Measurements from ENCODE around the gene TMEM119.
"Not testable (repeated sequence)": the region's sequence is repeated elsewhere in the genome, so short reads cannot be mapped to it uniquely, and the experiment has no call there.

Gene TMEM119

DNA sequence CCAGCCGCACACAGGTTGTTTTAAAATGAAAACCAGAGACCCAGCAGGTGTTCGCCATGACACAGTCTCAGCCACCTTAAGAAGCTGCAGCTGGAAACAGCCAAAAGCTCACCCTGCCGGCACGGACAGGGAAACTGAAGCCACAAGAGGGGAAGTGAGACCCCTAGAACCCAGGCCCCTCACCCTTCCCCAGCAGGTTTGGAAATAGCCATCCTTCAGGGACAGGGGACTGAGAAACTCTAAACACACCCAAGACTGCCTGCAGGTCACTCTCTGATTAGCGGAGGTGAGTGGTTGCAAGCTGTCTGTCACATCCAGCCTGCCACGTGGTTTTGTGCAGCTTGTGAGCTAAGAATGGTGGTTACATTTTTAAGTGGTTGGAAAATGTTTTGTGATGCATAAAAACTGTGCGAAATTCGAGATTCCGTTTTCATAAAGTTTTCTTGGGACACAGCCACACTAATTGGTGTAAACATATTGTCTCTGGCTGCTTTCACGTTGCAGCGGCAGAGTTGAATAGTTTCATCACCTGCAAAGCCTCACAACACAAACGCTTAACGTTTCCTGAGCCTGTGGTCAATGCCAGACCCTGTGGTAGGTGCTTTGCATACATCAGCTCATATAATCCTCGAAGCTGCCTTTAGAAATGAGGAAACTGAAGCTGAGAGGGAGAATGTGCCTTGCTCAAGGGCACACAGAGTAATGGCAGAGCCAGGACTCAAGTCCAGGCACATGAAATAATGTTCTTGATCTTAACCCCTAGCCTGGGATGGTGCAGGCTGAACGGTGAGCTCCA, 37.5 kb upstream of the TMEM119 start:
- DNase-seq (ENCODE audit: extremely low read depth in 1 of 2, low read depth in 1 of 2) = no peak

DNA sequence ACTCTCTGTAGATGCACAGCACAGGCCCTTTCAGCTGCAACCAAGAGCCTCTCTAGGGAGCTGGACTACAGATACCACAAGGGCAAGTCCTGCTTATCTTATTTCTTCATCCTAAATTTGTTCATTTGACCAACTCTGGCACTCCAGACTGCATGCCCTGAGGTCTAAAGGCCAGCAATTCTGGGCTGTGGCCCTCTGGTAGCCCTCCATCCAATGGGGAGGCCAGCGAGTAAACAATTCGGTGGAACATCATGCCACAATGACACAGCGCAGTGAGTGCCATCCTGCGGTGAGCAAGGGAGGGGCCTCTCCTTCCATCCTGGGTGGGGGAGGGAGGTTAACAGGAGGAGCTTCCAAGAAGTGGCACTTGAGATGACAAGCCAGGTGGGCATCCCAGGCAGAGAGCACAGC, 36.5 kb upstream of the TMEM119 start:
- no peak for DNase-seq (ENCODE audit: extremely low read depth in 1 of 2, low read depth in 1 of 2)

- peak; percentile 64 to 77 for DNase-seq (ENCODE audit: extremely low read depth in 1 of 2, low read depth in 1 of 2)
Observed at GRCh38 chr12:108633534-108634248, 35.8 kb upstream of the TMEM119 start, which contains the start of gene SELPLG. Gene SELPLG, minus strand, starts transcription at chr12:108633894. Its CDS starts 9,587 bp downstream, at chr12:108624307.

DNA sequence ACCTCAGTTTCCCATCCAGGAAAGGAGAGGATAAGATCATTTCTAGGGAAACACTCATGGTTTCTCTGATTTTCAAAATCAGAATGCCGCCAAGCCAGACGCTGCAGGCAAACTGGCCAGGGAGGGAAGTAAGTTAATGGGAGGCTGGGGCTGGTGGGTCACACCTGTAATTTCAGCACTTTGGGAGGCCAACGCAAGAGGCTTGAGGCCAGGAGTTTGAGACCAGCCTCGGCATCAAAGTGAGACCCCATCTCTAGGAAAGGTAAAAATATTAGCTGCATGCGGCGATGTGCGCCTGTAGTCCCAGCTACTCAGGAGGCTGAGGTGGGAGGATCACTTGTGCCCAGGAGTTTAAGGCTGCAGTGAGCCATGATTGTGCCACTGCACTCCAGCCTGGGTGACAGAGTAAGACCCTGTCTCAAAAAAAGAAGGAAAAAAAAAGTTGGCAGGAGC, 35.2 kb upstream of the TMEM119 start:
- DNase-seq (ENCODE audit: extremely low read depth in 1 of 2, low read depth in 1 of 2) = no peak

GRCh38 chr12:108631261-108631660, 33.4 kb upstream of the TMEM119 start:
- not testable (repeated sequence) for DNase-seq (ENCODE audit: extremely low read depth in 1 of 2, low read depth in 1 of 2)

DNA sequence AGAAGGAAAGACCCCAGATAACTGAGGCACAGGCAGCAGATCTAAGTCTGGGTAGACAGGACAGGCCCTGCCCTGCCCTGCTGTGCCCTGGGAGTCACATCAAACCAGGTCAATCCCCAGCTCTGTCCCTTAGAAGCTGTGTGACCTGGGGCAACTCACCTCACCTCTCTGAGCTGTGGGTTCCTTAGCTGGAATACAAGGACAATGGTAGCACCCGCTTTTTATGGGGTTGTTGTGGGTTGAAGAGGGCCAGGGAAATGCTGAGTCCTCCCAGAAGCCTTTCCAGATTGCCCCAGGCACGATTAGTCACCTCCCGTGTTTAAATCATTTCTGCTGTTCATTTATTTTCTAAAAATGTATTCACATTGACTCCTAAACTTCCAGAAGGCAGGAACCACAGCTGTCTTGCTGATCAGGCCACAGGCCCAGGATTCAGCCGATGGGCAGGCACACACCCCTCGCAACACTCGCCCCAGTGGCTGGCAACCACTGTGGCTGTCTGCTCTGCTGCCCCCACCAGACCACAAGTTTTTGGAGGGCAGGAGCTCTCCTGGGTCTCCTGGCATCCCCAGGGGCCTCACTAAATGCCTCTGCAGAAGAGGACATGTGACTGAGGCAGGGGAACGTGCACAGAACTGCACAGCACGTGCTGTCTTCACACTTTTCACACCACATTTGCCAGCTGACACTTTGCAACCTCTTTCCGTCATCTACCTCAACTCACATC, 32.8 kb upstream of the TMEM119 start:
- DNase-seq (ENCODE audit: extremely low read depth in 1 of 2, low read depth in 1 of 2) = no peak

DNA sequence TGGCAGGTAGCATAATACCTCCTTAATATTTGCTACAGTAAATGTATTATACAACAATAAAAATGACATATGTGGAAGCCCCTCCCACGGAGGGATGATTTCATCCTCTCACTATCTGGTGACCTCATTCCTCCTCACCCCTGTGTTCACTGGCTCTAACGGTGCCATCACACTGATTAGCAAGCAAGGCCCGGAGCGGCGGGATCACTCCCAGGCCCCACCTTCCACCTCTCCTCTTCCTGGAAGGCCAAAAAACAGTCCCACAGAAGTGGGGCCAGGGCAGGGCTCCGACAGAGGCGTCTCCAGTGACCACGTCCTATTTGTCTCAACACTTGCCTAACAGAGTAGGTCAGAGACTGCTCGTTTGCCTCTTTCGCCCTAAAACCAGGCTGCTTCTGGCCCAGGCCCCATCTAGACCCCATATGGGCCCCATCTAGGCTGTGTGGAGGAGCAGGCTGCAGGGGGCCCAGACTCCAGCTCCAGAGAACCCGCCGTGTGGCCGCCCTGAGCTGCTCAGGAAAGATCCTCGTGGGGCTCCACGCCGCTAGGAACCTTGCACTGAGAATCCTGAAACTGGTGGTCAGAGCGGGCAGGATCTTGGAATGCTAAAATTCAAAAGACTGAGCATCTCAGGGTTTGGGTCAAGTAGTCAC, 32.1 kb upstream of the TMEM119 start:
- DNase-seq (ENCODE audit: extremely low read depth in 1 of 2, low read depth in 1 of 2) = no peak

- DNase-seq (ENCODE audit: extremely low read depth in 1 of 2, low read depth in 1 of 2) = no peak
Observed at GRCh38 chr12:108629151-108629550, 31.3 kb upstream of the TMEM119 start.

DNA sequence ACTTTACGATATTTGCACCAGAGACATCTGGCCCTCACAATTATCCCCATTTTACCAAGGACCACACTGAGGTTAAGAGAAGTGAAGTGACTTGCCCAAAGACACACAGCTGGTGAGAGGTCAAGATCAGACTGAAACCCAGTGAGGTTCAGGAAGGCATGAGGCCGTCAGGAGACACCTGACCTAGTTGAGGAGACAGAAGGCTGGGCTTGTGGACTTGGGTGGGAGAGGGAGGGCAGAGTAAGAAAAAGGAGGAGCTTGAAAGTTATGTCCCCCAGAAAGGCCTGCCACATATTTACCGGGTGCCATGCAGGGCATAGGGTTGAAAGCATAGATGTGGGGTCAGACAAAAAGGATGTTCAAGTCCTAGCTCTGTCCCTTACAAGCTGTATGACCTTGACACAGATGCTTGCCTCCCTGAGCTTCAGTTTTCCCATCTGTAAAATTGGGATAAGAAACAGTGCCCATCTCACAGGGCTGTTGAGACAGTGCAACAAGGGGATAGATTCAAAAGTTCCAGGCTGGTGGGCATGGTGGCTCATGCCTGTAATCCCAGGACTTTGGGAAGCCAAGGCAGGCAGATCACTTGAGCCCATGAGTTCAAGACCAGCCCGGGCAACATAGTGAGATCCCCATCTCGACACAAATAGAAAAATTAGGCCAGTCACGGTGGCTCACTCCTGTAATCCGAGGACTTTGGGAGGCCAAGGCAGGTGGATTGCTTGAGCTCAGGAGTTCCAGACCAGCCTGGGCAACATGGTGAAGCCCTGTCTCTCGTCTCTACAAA, 29.4 kb upstream of the TMEM119 start:
- no peak for DNase-seq (ENCODE audit: extremely low read depth in 1 of 2, low read depth in 1 of 2)

- DNase-seq (ENCODE audit: extremely low read depth in 1 of 2, low read depth in 1 of 2) = no peak
Observed at GRCh38 chr12:108625228-108625627, 27.3 kb upstream of the TMEM119 start.

- DNase-seq (ENCODE audit: extremely low read depth in 1 of 2, low read depth in 1 of 2) = no peak
Observed at GRCh38 chr12:108623577-108623976, 25.7 kb upstream of the TMEM119 start.

- no peak for DNase-seq (ENCODE audit: extremely low read depth in 1 of 2, low read depth in 1 of 2)
Observed at GRCh38 chr12:108622921-108623514, 25.1 kb upstream of the TMEM119 start.

DNA sequence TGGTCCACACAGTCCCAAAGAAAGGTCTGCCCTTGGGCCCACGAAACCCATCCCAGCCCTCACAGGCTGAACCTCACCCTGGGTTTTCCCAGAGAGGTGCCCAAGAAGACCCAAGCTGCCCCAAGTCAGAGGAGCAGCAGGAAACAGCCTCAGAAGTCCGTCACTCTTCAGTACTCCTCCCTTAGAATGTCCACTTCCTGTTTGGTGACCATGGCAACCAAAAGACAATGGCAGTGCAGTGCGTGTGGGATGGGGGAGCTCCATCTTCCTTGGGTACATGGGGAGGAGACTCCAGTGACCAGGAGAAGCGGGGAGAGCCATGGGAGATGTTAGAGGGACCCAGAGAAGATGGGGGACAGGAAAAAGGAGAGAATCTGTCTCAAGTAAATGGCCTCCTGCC, 24.5 kb upstream of the TMEM119 start:
- DNase-seq (ENCODE audit: extremely low read depth in 1 of 2, low read depth in 1 of 2) = no peak

- DNase-seq (ENCODE audit: extremely low read depth in 1 of 2, low read depth in 1 of 2) = no peak
Observed at GRCh38 chr12:108621161-108621560, 23.3 kb upstream of the TMEM119 start.

- DNase-seq (ENCODE audit: extremely low read depth in 1 of 2, low read depth in 1 of 2) = no peak
Observed at GRCh38 chr12:108620236-108620879, 22.5 kb upstream of the TMEM119 start.

GRCh38 chr12:108619369-108620160, 21.7 kb upstream of the TMEM119 start:
- no peak for DNase-seq (ENCODE audit: extremely low read depth in 1 of 2, low read depth in 1 of 2)

- not testable (repeated sequence) for DNase-seq (ENCODE audit: extremely low read depth in 1 of 2, low read depth in 1 of 2)
Observed at GRCh38 chr12:108618953-108619274, 21.0 kb upstream of the TMEM119 start.

DNA sequence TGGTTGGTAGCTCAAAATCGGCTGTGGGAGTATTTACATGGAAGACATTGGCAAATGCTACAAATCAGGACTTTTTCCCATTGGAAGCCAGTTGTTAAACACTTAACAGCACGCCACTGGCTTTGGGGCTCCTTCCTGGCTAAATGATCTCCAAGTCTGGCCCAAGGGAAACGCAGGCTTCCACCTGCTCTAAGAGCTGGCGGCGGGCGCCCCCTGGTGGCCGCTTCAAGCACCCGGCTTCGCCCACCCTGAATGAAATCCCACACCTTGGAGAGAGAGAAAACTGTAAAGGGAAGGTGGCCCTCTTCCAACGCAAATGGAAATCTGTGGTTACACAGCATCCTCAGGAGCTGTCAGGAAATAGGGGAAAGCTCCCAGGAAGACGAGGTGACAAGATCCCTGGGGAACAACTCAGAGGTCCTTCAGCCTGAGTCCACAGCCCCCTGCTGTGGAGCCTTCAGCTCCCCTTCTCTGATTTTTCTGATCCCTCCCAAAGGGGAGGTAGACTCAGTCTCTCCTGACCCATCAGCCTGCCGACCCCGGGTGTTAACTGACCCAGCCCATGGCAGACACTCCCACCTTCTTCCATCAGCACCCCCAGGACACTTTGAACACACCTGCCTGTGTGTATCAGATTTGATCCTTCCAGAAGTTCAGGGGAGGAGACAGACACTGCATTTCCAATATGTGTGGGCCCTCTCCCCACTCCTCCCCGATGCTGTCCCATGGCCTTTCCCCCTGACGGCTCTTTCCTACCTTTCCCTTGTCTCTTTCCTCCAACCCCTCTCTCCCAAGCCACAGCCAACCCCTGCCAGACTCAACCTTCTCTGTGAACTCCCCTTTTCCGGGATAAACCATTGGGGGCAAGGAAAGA, 20.4 kb upstream of the TMEM119 start:
- peak in 1 of 2 donors; percentile 69 for DNase-seq (ENCODE audit: extremely low read depth in 1 of 2, low read depth in 1 of 2)

All from activated CD8-positive, alpha-beta memory T cell treated with anti-CD3 and anti-CD28 coated beads for 1 hour (primary cell).